GM18526 (cell line): ENCODE data around the gene RAB4A.

ENCODE experiments used
- POLR2A ChIP-seq: IDR thresholded peaks from 3 replicates; pipeline ENCODE4 v1.6.1; 2011; ENCODE audit not compliant: insufficient read length; ENCODE audit errors: extremely low read depth

RAB4A gene

DNA sequence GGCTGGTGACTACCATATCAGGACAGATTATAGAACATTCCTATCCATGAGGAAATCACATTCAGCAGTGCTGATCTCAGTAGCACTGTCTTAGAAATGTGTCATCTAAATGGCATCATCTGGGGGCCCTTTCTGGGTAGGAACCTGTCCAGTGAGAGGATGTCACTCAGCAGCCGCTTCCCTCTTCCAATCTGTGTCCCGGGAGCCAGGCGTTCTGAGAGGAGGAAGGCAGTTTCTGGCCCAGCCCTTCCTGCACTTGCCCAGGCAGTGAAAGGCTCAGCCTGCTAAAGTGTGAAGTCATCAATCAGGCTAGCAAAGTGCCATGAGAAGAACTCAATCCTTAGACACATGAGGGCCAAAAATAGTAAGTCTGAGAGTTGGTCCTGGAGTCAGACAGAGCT is 25.6 kb downstream of the RAB4A start:
- TF ChIP-seq POLR2A = no peak

DNA sequence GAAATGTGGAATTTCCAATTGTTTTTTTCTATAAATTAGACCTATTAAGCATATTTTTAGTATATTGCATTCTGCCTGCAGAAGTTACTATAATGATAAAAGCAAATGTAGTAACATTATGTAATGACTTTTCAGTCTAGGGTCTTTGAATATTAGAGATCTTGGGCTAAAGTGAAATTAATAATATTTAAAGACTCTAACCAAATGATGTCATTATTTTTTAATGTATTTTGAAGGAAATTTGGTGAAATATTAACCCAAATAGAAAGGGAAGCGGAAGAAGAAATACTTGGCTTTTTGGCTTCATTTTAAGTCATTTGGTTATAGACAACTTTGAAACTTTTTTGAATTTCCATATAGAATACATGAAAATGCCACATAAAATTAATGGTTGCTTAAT is 26.8 kb downstream of the RAB4A start:
- no peak for TF ChIP-seq POLR2A

DNA sequence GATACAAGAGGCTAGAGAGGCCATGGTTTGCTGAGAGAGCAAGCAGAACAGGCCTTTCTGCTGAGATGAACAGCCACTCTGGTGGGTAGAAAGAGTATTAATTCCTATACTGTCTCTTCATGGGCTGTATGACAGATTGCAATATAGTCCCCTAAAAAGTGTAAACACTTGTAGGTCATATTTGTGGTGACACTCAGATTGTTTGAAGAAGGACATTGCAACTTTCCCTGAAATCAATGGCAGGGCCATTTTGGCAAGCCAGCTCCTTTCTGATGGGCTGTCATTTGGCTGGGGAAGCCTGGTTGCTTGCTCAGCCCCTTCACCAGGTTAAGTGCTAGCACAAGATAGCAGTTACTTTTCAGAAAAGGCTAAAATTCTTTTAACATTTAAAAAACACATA is 27.5 kb downstream of the RAB4A start:
- TF ChIP-seq POLR2A = no peak

DNA sequence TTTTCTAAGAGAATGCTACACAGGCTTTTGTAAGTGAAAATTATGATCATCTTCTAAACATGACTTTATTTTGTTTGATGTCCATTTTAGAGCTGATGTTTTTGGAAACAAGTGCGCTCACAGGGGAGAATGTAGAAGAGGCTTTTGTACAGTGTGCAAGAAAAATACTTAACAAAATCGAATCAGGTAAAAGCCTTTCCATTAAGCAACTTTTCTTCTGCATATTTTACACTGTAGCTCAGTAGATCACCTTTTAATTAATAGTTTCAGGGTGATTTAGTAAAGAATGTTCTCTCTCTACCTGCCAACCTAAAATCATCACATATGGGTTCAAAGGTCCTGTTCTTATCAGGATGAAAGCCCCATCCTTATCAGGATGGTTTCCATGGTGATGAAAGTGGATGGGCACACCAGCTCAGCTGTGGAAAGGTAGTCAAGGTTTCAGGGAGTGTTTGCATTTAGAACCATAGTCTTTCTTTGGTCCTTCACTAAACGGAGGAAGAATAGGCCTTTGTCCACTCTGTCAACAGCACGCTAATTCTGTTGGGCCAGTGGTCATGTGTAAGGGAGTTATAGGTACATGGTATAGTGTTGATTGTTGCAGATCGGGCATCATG is 28.1 kb downstream of the RAB4A start:
- TF ChIP-seq POLR2A = no peak

DNA sequence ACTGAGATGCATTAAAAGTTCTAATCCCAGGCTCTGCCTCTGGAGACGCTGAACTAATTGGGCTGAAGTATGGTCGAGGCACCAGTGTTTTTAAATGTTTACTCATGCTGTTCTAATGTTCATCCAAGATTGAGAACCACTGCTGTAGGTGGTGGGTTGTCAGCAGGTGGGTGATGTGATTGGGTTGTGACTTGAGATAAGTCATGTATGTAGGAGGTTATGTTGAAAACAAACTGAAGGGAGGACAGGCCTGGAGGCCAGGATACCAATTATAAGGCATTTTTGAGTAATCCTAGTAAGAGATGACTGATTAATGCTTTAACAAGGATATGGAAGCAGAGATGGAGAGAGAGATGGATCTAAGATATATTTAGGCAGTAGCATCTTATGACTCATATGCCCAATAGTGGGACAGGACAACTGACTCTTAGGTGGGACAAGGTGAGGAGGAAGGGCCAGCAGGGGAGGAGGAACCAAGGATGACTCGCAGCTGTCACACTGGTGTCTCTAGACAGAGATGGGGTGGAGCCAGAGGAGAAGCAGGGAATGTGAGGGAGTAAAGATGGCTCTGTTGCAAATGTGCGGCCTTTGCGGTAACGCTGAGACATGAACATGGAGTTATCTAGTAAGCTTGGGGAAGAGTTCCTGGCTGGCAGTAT is 29.3 kb downstream of the RAB4A start:
- no peak for TF ChIP-seq POLR2A

DNA sequence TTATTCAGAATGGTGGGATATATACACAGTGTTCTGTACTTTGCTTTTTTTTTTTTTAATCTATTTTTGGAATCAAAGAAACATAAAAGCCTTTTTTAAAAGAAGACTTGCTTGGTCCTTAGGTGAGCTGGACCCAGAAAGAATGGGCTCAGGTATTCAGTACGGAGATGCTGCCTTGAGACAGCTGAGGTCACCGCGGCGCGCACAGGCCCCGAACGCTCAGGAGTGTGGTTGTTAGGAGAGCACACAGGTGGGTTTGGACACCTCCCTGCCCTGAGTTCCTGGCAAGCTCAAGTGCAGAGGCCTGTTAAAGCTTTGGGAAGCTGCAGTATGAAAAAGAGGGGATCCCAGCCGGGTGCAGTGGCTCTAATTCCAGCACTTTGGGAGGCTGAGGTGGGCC is 31.8 kb downstream of the RAB4A start:
- no peak for TF ChIP-seq POLR2A

DNA sequence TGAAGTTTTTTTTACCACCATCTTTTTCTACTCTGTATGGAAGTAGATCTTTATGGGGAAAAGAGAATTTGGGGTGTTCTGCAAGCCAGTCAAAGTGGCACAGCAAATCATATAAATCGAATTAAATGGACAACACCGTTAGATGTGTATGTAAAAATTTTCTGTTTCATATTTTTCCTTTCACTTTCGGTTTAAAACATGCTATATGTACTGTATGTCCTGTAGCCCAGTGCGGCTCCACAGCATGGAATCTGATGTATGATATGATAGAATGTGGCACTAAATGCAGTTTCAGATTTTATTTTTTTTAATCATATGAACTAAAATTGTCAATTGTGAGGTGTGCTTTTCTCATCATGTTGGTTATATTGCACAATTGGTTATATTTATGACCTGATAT is 32.9 kb downstream of the RAB4A start:
- TF ChIP-seq POLR2A = no peak

DNA sequence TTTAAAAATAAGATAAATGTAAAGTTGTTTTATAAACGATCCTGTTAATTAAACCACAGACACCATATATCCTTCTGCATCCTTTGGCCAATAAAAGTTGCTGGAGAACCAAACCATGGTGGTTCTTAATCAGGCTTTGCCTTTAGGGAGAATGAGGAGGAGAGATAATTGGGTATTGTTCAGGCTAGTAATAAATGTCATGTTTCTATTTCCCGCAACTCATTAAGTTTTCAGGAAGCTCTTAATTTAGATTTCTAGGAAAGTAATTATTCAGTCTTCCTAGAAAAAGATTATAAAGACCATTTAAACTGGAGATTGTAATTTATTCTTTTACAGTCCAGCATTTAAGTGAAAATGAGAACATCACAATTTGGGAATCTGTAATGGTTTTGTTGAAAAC is 34.5 kb downstream of the RAB4A start:
- no peak for TF ChIP-seq POLR2A

DNA sequence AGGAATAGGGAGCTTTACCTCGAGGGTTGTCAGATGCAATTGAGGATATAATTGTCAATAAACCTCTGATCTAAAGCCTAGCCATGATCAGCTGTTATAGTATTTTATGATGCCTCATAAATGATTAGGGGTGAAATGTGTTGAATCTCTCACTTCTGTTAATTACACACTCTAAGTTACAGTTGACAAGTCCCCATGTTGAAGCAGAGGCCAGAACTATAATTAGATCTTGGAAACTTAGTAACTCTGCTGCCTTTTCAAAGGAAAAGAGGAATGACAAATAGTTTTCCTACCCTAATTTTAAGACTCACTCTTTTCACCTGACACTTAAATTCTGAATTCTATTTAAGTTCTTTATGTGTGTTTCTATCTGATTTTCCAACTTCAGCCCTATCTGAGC is 38.2 kb downstream of the RAB4A start:
- TF ChIP-seq POLR2A = no peak

DNA sequence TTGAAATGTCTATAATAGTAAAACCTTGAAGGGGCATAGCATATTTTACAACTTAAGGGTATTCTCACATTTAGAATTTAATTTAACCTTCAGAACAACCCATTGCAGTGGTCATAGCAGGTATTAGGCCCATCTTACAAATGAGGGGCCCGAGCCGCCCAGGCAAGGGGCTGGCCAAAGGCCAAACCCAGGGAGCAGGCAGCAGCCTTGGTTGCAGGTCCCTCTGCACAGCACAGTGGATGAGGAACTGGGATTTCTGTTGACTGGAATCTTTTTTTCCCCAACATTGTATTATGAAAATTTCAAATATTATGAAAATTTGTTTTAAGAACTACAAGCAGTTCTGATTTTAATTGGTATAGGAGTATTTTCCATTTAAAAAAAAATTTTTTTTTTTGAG is 38.8 kb downstream of the RAB4A start:
- TF ChIP-seq POLR2A = no peak

DNA sequence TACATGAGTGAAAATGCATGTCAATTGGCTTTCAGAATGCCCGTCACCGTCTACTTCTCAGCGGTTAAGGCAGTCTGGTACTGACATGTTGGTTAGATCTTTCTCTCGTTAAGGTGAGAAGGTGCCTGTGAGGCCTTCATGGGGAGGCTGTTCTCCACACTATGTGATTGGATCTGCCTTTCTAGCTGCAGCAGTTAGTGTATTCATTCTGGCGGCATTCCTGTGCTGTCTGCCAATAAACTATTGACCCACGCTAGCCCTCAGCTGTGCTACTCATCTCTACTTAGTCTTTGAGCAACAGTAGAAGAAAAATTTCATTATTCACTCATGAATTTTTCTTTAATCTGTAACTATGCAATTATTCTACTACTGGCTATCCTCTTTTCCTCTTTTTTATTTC is 39.9 kb downstream of the RAB4A start:
- TF ChIP-seq POLR2A = no peak

DNA sequence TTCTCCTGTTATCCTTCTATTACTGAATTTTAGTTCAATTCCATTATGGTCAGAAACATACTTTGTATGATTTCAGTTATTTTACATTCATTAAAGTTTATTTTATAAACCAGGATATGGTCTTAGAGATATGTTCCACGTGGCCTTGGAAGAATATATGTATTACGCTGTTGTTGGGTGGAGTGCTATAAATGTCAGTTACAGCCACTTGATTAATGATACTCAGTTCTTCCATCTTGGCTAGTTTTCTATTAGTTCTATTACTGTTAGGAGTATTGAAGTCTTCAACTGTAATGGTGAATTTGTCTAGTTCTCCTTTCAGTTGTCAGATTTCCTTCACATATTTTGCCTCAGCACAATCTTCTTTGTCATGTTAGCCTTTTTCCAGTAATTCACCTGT is 45.3 kb downstream of the RAB4A start:
- no peak for TF ChIP-seq POLR2A

DNA sequence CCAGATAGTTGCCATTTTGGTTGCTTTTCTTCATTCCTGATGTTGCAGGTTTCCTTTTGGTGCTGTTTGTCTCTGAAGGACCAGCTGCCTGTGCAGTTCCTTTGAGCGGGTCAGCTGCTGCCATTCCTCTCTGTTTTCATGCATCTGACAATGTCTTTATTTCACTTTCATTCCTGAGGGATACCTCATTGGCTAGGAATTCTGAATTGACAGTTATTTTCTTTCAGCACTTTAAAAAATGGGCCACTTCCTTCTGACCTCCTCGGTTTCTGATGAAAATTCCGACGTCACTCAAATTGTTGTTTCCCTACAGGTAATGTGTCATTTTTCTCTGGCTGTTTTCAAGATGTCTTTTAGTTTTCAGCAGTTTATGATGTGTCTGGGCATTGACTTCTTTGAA is 47.1 kb downstream of the RAB4A start:
- TF ChIP-seq POLR2A = no peak

DNA sequence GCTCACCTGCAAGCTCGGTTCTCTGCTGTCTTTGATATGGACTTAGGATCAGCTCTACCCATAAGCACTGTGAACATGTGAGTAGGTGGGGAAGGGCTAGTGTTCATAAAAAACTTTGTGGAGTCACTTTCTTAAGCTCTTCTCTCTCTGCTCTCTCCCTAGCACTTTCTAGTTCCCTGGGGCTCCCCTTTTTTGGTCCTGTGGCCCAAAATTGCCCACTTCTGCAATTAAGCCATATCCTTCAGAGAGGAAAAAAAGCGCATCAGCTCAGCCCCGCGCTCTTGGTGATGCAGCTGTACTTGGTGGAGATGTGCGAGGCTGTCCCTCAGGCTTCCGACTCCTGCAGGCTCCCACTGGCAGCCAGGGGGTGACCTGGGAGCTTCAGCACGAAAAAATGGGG is 48.6 kb downstream of the RAB4A start:
- no peak for TF ChIP-seq POLR2A

DNA sequence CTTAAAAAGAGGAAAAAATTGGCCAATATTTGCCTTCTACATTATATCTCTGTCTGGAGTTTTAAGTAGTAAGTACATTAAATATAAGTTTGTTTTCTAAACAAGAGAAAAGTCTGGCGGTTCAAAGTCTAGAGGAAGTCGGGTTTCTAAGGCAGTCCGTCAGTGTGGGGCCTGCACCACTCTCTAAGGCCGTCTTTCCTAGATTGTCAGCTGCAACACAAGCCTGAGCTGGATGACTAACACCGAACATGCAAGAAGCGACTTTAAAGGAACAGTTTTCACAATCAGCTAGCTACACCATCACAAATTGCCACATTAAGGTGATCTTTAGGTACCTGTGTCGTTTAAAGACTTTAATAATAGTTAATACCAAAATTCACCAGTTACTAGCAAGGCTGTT is 52.3 kb downstream of the RAB4A start:
- no peak for TF ChIP-seq POLR2A

DNA sequence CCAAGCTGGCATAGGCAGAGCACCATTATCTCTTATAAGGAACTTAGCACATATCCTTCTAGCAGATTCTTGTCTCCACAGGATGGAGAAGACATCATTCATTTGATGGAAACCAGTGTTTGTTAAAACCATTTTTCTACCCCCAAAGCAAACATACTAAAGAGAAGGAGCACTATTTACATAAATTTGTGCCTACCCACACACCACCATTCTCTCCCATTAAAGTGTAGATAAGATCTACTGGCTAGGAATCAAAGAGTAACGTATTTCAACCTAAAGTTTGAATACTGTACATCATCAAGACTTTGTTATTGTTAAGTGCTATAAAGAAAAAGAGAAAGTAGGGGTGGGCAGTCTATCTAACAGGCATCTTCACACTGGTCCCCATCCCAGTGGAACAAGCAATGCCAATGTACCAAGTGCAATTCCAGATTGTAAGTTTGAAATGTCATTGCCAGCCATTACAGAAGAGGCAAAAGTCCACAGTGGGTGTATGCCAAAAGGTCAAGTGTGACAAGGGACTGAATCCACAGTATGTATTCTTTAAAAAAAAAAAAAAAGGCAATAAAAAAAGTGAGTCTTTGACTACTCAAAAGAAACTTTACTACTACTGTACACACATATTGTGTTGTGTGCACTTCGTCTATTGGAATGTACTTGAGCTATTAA is 53.1 kb downstream of the RAB4A start:
- TF ChIP-seq POLR2A = no peak

DNA sequence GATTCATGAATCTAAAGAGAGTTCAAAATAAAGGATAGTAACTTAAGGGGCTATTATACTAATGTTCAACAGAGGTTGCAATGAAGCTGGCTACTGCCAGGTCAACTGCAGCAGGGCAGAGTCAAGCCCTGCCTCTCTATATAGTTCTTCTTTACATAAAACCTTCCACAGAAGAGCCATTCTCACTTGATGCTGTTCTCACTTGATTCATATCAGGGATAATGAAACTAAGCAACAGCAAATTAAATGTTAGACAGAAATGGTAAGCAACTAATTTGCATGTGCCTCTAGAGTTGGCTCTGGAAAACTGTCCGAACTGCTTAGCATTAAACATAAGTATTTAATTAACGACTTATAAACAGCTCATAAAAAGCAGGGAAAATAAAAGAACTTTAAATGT is 54.5 kb downstream of the RAB4A start:
- TF ChIP-seq POLR2A = no peak
